Lung (tissue), 12 donors: ENCODE results near the gene ASAP3. TPM values are rescaled to one million over a fixed set of nuclear protein-coding genes. Genes with fewer than 3 reads are reported as not detected.

ENCODE experiments used
- ATAC-seq: fragments of 200-7000 bp; cut with Tn5 transposase; one replicate; pipeline ENCODE4 v1.9.1; 2020; ENCODE audit warnings: moderate number of reproducible peaks; ENCODE audit not compliant: insufficient read depth, low FRiP score
- DNase-seq, 3 donors: peaks; one replicate each; pipeline ENCODE4 v3.0.0-alpha.2; 2013 to 2017
- H3K27ac ChIP-seq, 2 donors: one replicate each; pipeline ENCODE4 v1.5.1; 2013; ENCODE audit warnings: mild to moderate bottlenecking in 2 of 2, moderate library complexity in 2 of 2, control low read depth in 1 of 2, inconsistent platforms in 1 of 2, low read depth in 1 of 2, low read length in 1 of 2
- H3K27me3 ChIP-seq, 3 donors: one replicate each; pipeline ENCODE4 v1.5.1; 2013; ENCODE audit warnings: low read length in 2 of 3; ENCODE audit not compliant: control insufficient read depth in 3 of 3, insufficient read depth in 3 of 3
- H3K36me3 ChIP-seq, 4 donors: one replicate each; pipeline ENCODE4 v1.5.1; 2013; ENCODE audit warnings: low read length in 4 of 4, mild to moderate bottlenecking in 1 of 4, moderate library complexity in 1 of 4; ENCODE audit not compliant: control insufficient read depth in 4 of 4, insufficient read depth in 4 of 4
- H3K4me1 ChIP-seq, 5 donors: one replicate each; pipeline ENCODE4 v1.5.1; 2013; ENCODE audit warnings: low read length in 5 of 5, mild to moderate bottlenecking in 2 of 5, moderate library complexity in 1 of 5; ENCODE audit not compliant: control insufficient read depth in 5 of 5, insufficient read depth in 5 of 5
- H3K4me3 ChIP-seq: one replicate; pipeline ENCODE4 v1.5.1; 2013; ENCODE audit warnings: mild to moderate bottlenecking, control low read depth, moderate library complexity
- H3K9ac ChIP-seq, 2 donors: one replicate each; pipeline ENCODE4 v1.5.1; 2013; ENCODE audit warnings: low read length in 2 of 2, control low read depth in 1 of 2; ENCODE audit not compliant: insufficient read depth in 1 of 2
- H3K9me3 ChIP-seq, 4 donors: one replicate each; pipeline ENCODE4 v1.5.1; 2013; ENCODE audit warnings: low read length in 3 of 4, mild to moderate bottlenecking in 1 of 4, moderate library complexity in 1 of 4; ENCODE audit not compliant: control insufficient read depth in 4 of 4, insufficient read depth in 3 of 4
- CTCF ChIP-seq: IDR thresholded peaks from 2 replicates; pipeline ENCODE4 v1.5.1; 2012; ENCODE audit warnings: mild to moderate bottlenecking; ENCODE audit errors: control extremely low read depth, extremely low read depth
- WGBS, 2 donors: extraction: QIAGEN DNeasy Blood & Tissue Kit; methylation state at CpG; one replicate each; pipeline ENCODE4 v1.1.7; 2013; 5-methylcytosine and 5-hydroxymethylcytosine counted together
- polyA plus RNA-seq, 2 donors: library from polyadenylated mRNA; stranded (reverse); fragments of 200-250 nt; gene quantifications; one replicate each; pipeline ENCODE4 v1.2.1, GENCODE V29; 2013
- total RNA-seq, 2 donors: library from RNA; depleted of rRNA in 1 of 2; stranded (reverse); fragments of >200 nt in 1 of 2; gene quantifications; one replicate each; pipeline ENCODE4 v1.2.1, GENCODE V29; 2014 to 2021
- donor health status: control.
- donor health status: control.
- donor health status: Bipolar disorder and iron deficiency.
- donor health status: healthy.
- donor health status: DM: yes; HTN: yes; CAD: no.

ASAP3 gene
- total and polyA plus RNA-seq, 4 donors, result 16.9 to 38.1 (median 30.0) TPM

GRCh38 chr1:23450894-23451293, 33.1 kb downstream of the ASAP3 start:
- DNase-seq (no peak), ATAC-seq (no peak)
- WGBS, 2 donors, result 92 to 93% methylated on average over 4 of the region's 4 CpGs
- Histone ChIP-seq H3K36me3 (peaks cover 0 to 19% (median 7%) of the 10 kb centered on the region in 4 donors), H3K4me1 (peaks cover 0 to 15% (median 6%) of the 10 kb centered on the region in 5 donors), H3K4me3 (no peak overlapping the region), H3K27me3 (no peaks in the 10 kb centered on the region), H3K27ac (peak overlapping the region in 1 of 2 donors; percentile 68), H3K9ac (no peak overlapping the region), H3K9me3 (no peaks in the 10 kb centered on the region)
- TF ChIP-seq CTCF, result no peak

- H3K27me3 ChIP-seq, result no peaks in the 10 kb centered on the region
- H3K4me1 ChIP-seq, result peaks cover 0 to 15% (median 6%) of the 10 kb centered on the region in 5 donors
- WGBS, 2 donors, result 92 to 94% methylated on average over 4 of the region's 4 CpGs
- no peaks in the 10 kb centered on the region for H3K9me3 ChIP-seq
- H3K4me3 ChIP-seq, result no peak overlapping the region
- no peak overlapping the region for H3K27ac ChIP-seq
- no peak for TF ChIP-seq CTCF
- peaks cover 0 to 19% (median 5%) of the 10 kb centered on the region in 4 donors for H3K36me3 ChIP-seq
- ATAC-seq, result no peak
- no peak for DNase-seq
- H3K9ac ChIP-seq, result no peak overlapping the region
These were observed 34.0 kb downstream of the ASAP3 start for GRCh38 chr1:23449958-23450357.

DNA sequence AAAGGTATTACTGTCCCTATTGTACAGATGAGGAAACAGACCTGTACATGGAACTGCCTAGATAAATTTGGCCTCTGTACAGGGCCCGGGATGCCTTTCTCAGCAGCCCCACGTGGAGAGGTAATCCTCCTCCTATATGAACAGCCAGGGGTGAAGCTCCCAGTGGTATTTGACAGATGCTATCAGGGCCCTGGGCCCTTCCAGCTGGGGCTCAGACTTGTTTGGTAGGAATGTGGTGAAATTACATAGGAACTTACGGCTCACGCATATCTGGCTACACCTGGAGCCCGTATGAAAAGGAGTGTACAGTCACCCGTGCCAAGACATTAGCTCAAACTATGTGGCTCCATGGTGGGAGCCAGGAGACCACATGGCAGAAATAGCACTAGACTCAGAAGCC, 34.7 kb downstream of the ASAP3 start:
- no peaks in the 10 kb centered on the region for H3K27me3 ChIP-seq
- peaks cover 0 to 15% (median 6%) of the 10 kb centered on the region in 5 donors for H3K4me1 ChIP-seq
- DNase-seq (no peak), ATAC-seq (no peak)
- TF ChIP-seq CTCF, result no peak
- no peaks in the 10 kb centered on the region for H3K9me3 ChIP-seq
- peaks cover 0 to 13% (median 2%) of the 10 kb centered on the region in 4 donors for H3K36me3 ChIP-seq
- no peak overlapping the region for H3K4me3 ChIP-seq
- H3K27ac ChIP-seq, result no peak overlapping the region
- WGBS, 2 donors, result 89 to 93% methylated on average over 6 of the region's 6 CpGs
- H3K9ac ChIP-seq, result no peak overlapping the region

DNA sequence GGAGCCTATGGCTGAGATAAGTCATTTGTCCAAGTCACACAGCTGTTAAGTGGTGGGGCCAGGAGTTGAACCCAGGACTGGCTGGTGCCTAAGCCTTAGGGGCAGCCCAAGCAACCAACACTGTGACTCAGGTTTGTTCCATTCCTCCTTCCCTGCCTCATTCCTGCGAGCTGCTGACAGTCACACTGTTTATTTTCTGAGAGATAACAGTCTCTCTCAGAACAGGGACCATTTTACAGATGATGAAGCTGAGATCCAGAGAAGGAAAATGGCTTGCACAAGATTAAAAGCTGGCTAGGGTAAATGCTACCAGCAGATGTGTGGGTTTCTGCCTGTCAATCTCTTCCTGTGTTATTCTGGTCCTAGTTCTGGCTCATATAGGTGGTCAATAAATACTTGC, 35.1 kb downstream of the ASAP3 start:
- ATAC-seq, result no peak
- TF ChIP-seq CTCF, result no peak
- no peak for DNase-seq
- Histone ChIP-seq H3K4me3 (no peak overlapping the region), H3K9ac (no peak overlapping the region), H3K36me3 (peaks cover 0 to 12% (median 2%) of the 10 kb centered on the region in 4 donors), H3K27me3 (no peaks in the 10 kb centered on the region), H3K27ac (no peak overlapping the region), H3K9me3 (no peaks in the 10 kb centered on the region), H3K4me1 (peaks cover 0 to 15% (median 6%) of the 10 kb centered on the region in 5 donors)
- WGBS, 2 donors, result 66 to 86% methylated on average over 1 of the region's 1 CpG
